ENCODE results near the gene SPANXD. TPM values are rescaled to one million over a fixed set of nuclear protein-coding genes. Genes with fewer than 3 reads are reported as not detected.

SPANXD gene
- total RNA-seq, 1 donor from 2014 or later, result not detected

Other genes with a start within 250 kb of the SPANXD start
- gene SPANXA1, start 114.0 kb downstream of the SPANXD start, total RNA-seq, result not detected in 2 replicates
- not detected in 2 replicates for gene SPANXA2, start 109.0 kb downstream of the SPANXD start, total RNA-seq
- not detected in 2 replicates for gene MAGEC3, start 139.6 kb upstream of the SPANXD start, total RNA-seq
- gene MAGEC1, start 205.2 kb upstream of the SPANXD start, total RNA-seq, result not detected in 2 replicates

Data from activated T-helper 2 cell treated with anti-CD3 and anti-CD28 coated beads, Interferon-gamma antibody, Interleukin-2, Interleukin-4, amounts not matched to agents 10 μg/mL and 5 μg/mL and 100 μg/mL, durations not matched to agents 14 hours and 24 hours and 36 hours (primary cell).